Fibroblast of the aortic adventitia (primary cell): ENCODE data around the gene ZAR1L. TPM values are rescaled to one million over a fixed set of nuclear protein-coding genes. Genes with fewer than 3 reads are reported as not detected.

Source experiments
- DNase-seq: peaks from one replicate; pipeline ENCODE4 v3.0.0-alpha.2; 2010; ENCODE audit warnings: low read depth
- H3K4me3 ChIP-seq: 2 replicates; pipeline ENCODE4 v1.5.1; 2011; ENCODE audit warnings: low read depth, mild to moderate bottlenecking, control low read depth, low read length, moderate library complexity
- CTCF ChIP-seq: IDR thresholded peaks from 2 replicates; pipeline ENCODE4 v1.5.1; 2011; ENCODE audit warnings: mild to moderate bottlenecking, low read length, control low read depth, inconsistent platforms; ENCODE audit not compliant: insufficient read depth
- total RNA-seq: library from RNA; depleted of rRNA; stranded (reverse); fragments of >200 nt; gene quantifications from 2 replicates; pipeline ENCODE4 v1.2.3, GENCODE V29; 2012; ENCODE audit warnings: low replicate concordance

The ZAR1L gene
- total RNA-seq, 1 donor = not detected

GRCh38 chr13:32334671-32335070 lies 19.5 kb upstream of the ZAR1L start:
- no peak overlapping the region for H3K4me3 ChIP-seq
- no peak for TF ChIP-seq CTCF
- DNase-seq = peak; percentile 6

GRCh38 chr13:32330441-32330840 lies 15.3 kb upstream of the ZAR1L start:
- no peak overlapping the region for H3K4me3 ChIP-seq
- DNase-seq = peak; percentile 90
- no peak for TF ChIP-seq CTCF

- DNase-seq = peak; percentile 62
- H3K4me3 ChIP-seq = no peak overlapping the region
- TF ChIP-seq CTCF = no peak
Measured at GRCh38 chr13:32323912-32324311, 8.7 kb upstream of the ZAR1L start.

GRCh38 chr13:32320528-32320927 lies 5.4 kb upstream of the ZAR1L start:
- no peak overlapping the region for H3K4me3 ChIP-seq
- TF ChIP-seq CTCF = no peak
- no peak for DNase-seq

GRCh38 chr13:32317716-32318465 lies 2.7 kb upstream of the ZAR1L start:
- no peak for TF ChIP-seq CTCF
- no peak overlapping the region for H3K4me3 ChIP-seq

GRCh38 chr13:32316501-32316900 lies 1.3 kb upstream of the ZAR1L start:
- no peak for TF ChIP-seq CTCF
- peak overlapping the region; percentile 90 for H3K4me3 ChIP-seq
- no peak for DNase-seq

More at GRCh38 chr13:32317716-32318465, 2.7 kb upstream of the ZAR1L start:
- no peak for DNase-seq

GRCh38 chr13:32316028-32316339 lies 821 bp upstream of the ZAR1L start:
- no peak for DNase-seq
- H3K4me3 ChIP-seq = peak overlapping the region; percentile 90
- TF ChIP-seq CTCF = no peak
